ENCODE data around the gene DHX30. TPM values are rescaled to one million over a fixed set of nuclear protein-coding genes. Genes with fewer than 3 reads are reported as not detected.

DHX30 gene
- total RNA-seq, 1 donor from 2014 or later = 70.9 TPM

DNA sequence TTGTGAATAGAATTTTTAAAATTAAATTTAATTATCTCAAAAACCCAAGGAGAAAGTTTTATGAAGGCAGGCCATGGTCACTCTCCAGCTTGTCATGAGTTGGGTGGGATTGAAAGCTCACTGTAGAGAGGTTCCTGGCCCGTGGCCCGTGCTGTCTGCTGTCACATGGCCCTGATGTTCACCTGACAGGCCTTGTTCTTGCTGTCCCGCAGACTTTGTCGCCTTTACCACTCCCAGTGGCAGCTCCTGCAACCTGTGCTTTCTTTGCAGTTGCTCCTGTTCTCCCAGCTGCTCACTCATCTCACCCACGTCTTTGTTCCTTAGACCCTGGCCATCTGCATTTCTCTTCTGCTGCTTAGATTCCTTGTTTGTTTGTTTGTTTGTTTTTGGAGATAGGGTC lies 35.6 kb downstream of the DHX30 start:
- H3K9me3 ChIP-seq (ENCODE audit: low read depth) = no peaks in the 10 kb centered on the region
- Mint-ChIP-seq H3K27ac (no peak overlapping the region), H3K27me3 (ENCODE audit: insufficient read depth, low read depth) (no peaks in the 10 kb centered on the region), H3K36me3 (peaks cover 40% of the 10 kb centered on the region), H3K4me1 (no peaks in the 10 kb centered on the region), H3K9me3 (no peaks in the 10 kb centered on the region), H3K4me3 (no peak overlapping the region)
- H3K4me3 ChIP-seq = no peak overlapping the region
- DNase-seq (ENCODE audit: low spot score) = no peak
- no peak overlapping the region for H3K9ac ChIP-seq
- no peaks in the 10 kb centered on the region for H3K4me1 ChIP-seq
- H4K20me1 ChIP-seq (ENCODE audit: low read depth) = peaks cover 45% of the 10 kb centered on the region
- H3K79me2 ChIP-seq (ENCODE audit: low read depth) = peaks cover 33% of the 10 kb centered on the region
- H3K4me2 ChIP-seq = no peak overlapping the region
- H3K27me3 ChIP-seq = no peaks in the 10 kb centered on the region
- peaks cover 32% of the 10 kb centered on the region for H3F3A ChIP-seq (ENCODE audit: low read depth)
- H3K36me3 ChIP-seq = peaks cover 4% of the 10 kb centered on the region
- H2AFZ ChIP-seq (replicated peaks) = no peak overlapping the region
- H3K27ac ChIP-seq = no peak overlapping the region
- TF ChIP-seq CTCF (IDR thresholded peaks at IDR 0.05) (no peak), EZH2phosphoT487 (IDR thresholded peaks at IDR 0.05) (no peak), EZH2 (IDR thresholded peaks at IDR 0.05) (no peak)

GRCh38 chr3:47841786-47842349 lies 38.9 kb downstream of the DHX30 start:
- H3K9me3 Mint-ChIP-seq = no peaks in the 10 kb centered on the region

DNA sequence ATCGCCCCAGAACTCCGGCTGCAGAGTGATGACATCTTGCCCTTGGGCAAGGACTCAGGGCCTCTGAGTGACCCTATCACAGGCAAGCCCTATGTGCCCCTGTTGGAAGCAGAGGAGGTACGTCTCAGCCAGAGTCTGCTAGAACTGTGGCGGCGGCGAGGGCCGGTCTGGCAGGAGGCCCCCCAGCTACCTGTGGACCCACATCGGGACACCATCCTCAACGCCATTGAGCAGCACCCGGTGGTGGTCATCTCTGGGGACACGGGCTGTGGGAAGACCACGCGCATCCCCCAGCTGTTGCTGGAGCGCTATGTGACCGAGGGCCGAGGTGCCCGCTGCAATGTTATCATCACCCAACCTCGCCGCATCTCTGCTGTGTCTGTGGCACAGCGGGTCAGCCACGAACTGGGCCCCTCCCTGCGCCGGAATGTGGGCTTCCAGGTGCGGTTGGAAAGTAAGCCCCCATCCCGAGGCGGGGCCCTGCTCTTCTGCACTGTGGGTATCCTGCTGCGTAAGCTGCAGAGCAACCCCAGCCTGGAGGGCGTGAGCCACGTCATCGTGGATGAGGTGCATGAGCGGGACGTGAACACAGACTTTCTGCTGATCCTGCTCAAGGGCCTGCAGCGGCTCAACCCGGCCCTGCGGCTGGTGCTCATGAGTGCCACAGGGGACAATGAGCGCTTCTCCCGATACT lies 43.4 kb downstream of the DHX30 start:
- Histone ChIP-seq H3K4me2 (no peak overlapping the region), H4K20me1 (ENCODE audit: low read depth) (peaks cover 15% of the 10 kb centered on the region), H3K9me3 (ENCODE audit: low read depth) (no peaks in the 10 kb centered on the region), H3K36me3 (no peaks in the 10 kb centered on the region), H3K27me3 (no peaks in the 10 kb centered on the region), H3F3A (ENCODE audit: low read depth) (peaks cover 24% of the 10 kb centered on the region), H3K27ac (no peak overlapping the region), H2AFZ (replicated peaks) (no peak overlapping the region), H3K79me2 (ENCODE audit: low read depth) (no peaks in the 10 kb centered on the region), H3K9ac (no peak overlapping the region), H3K4me1 (no peaks in the 10 kb centered on the region), H3K4me3 (no peak overlapping the region)
- Mint-ChIP-seq H3K27me3 (ENCODE audit: insufficient read depth, low read depth) (peaks cover 10% of the 10 kb centered on the region), H3K9me3 (no peaks in the 10 kb centered on the region), H3K36me3 (peaks cover 41% of the 10 kb centered on the region), H3K4me1 (peaks cover under 1% of the 10 kb centered on the region), H3K27ac (no peak overlapping the region), H3K4me3 (no peak overlapping the region)
- TF ChIP-seq EZH2phosphoT487 (IDR thresholded peaks at IDR 0.05) = no peak
- no peak for TF ChIP-seq CTCF (IDR thresholded peaks at IDR 0.05)
- no peak for TF ChIP-seq EZH2 (IDR thresholded peaks at IDR 0.05)
- no peak for DNase-seq (ENCODE audit: low spot score)

More at GRCh38 chr3:47841786-47842349, 38.9 kb downstream of the DHX30 start:
- Mint-ChIP-seq H3K4me1 (no peaks in the 10 kb centered on the region), H3K4me3 (no peak overlapping the region), H3K27ac (no peak overlapping the region), H3K36me3 (peaks cover 40% of the 10 kb centered on the region), H3K27me3 (ENCODE audit: insufficient read depth, low read depth) (no peaks in the 10 kb centered on the region)
- Histone ChIP-seq H3K79me2 (ENCODE audit: low read depth) (peaks cover 33% of the 10 kb centered on the region), H3K9ac (no peak overlapping the region), H3K27ac (no peak overlapping the region), H3F3A (ENCODE audit: low read depth) (peaks cover 8% of the 10 kb centered on the region), H3K4me2 (no peak overlapping the region), H3K4me1 (no peaks in the 10 kb centered on the region), H3K4me3 (no peak overlapping the region), H3K27me3 (no peaks in the 10 kb centered on the region), H2AFZ (replicated peaks) (no peak overlapping the region), H3K9me3 (ENCODE audit: low read depth) (no peaks in the 10 kb centered on the region), H4K20me1 (ENCODE audit: low read depth) (peaks cover 37% of the 10 kb centered on the region), H3K36me3 (peaks cover 4% of the 10 kb centered on the region)
- TF ChIP-seq EZH2 (IDR thresholded peaks at IDR 0.05) (no peak), CTCF (IDR thresholded peaks at IDR 0.05) (no peak), EZH2phosphoT487 (IDR thresholded peaks at IDR 0.05) (no peak)
- no peak for DNase-seq (ENCODE audit: low spot score)

Data from neural progenitor cell (in vitro differentiated cells).